K562 (cell line): ENCODE results near the gene TBL1X. TPM values are rescaled to one million over a fixed set of nuclear protein-coding genes. Genes with fewer than 3 reads are reported as not detected.

ENCODE experiments used
- ATAC-seq: fragments of 200-7000 bp; cut with Tn5 transposase; 3 replicates; pipeline ENCODE4 v1.9.1; 2020; ENCODE audit warnings: moderate library complexity
- BruUV-seq: library from RNA; stranded (reverse); fragments of 400-500 nt; replicated peaks from 2 replicates; lab custom pipeline; 2021; lab: Mats Ljungman, UMichigan
- CTCF ChIA-PET: fragments of 300-600 bp; formaldehyde crosslinking; extraction: SDS; loops from one replicate; lab custom pipeline; 2021; ENCODE audit warnings: low intra/inter-chr PET ratio; lab: Yijun Ruan, JAX
- POLR2A ChIA-PET: fragments of 300-600, 350-650 bp; sonication (Branson Sonifier 250); formaldehyde crosslinking; extraction: SDS; loops from one replicate; lab custom pipeline; 2021; ENCODE audit warnings: antibody characterized with exemption, inconsistent platforms; lab: Yijun Ruan, JAX
- DNase-seq, 4 experiments: peaks; one replicate each; pipeline versions ENCODE4 v3.0.0 to v3.0.0-alpha.2; 2011 to 2018; ENCODE audit warnings: low spot score in 3 of 4, mixed read lengths in 3 of 4; ENCODE audit errors: extremely low read depth in 1 of 4
- FAIRE-seq: peaks from 2 replicates; lab custom pipeline; 2011; peaks lifted over from hg19 to GRCh38; lab: Jason Lieb, UNC
- H2AFZ ChIP-seq: 2 replicates; pipeline ENCODE4 v1.6.0; 2011; ENCODE audit warnings: low read depth, low read length, control low read depth, inconsistent platforms
- H3K27ac ChIP-seq: fragments of 200-600 bp; 3 replicates; pipeline ENCODE4 v1.8.0; 2011; ENCODE audit warnings: low read depth, mild to moderate bottlenecking, control low read depth, inconsistent platforms, low read length, moderate library complexity, mixed read lengths; ENCODE audit errors: extremely low read depth
- H3K27me3 ChIP-seq, 2 experiments: fragments of 300-600 bp in 1 of 2; 2 replicates in 1 of 2; 3 replicates in 1 of 2; pipeline versions ENCODE4 v1.6.0 to v1.8.0; 2011; ENCODE audit warnings: inconsistent platforms in 2 of 2, low read length in 2 of 2, mild to moderate bottlenecking in 1 of 2, mixed read lengths in 1 of 2, moderate library complexity in 1 of 2; ENCODE audit not compliant: control insufficient read depth in 2 of 2, insufficient read depth in 2 of 2
- H3K36me3 ChIP-seq: fragments of 300-600 bp; 3 replicates; pipeline ENCODE4 v1.8.0; 2011; ENCODE audit warnings: mild to moderate bottlenecking, low read length, inconsistent platforms; ENCODE audit not compliant: control insufficient read depth, insufficient read depth
- H3K4me1 ChIP-seq, 2 experiments: fragments of 200-600 bp in 1 of 2; replicated peaks in 1 of 2; 2 replicates in 1 of 2; 3 replicates in 1 of 2; pipeline versions ENCODE4 v1.5.1 to v1.8.0; 2011; ENCODE audit warnings: inconsistent platforms in 2 of 2, low read length in 2 of 2, mild to moderate bottlenecking in 1 of 2, mixed read lengths in 1 of 2, moderate library complexity in 1 of 2; ENCODE audit not compliant: control insufficient read depth in 2 of 2, insufficient read depth in 2 of 2
- H3K4me2 ChIP-seq: 2 replicates; pipeline ENCODE4 v1.6.1; 2011; ENCODE audit warnings: low read length, control low read depth, inconsistent platforms, mixed read lengths; ENCODE audit not compliant: insufficient read depth
- H3K4me3 ChIP-seq: fragments of 200-600 bp; sonication (generic), shearing (Covaris generic); 2 replicates; pipeline ENCODE4 v1.5.1; 2016; ENCODE audit warnings: control low read depth, inconsistent platforms
- H3K79me2 ChIP-seq: fragments of 200-600 bp; 3 replicates; pipeline ENCODE4 v1.8.0; 2011; ENCODE audit warnings: low read length, inconsistent platforms; ENCODE audit not compliant: control insufficient read depth, insufficient read depth
- H3K9ac ChIP-seq, 2 experiments: 2 replicates each; pipeline versions ENCODE4 v1.6.0 to v1.6.1; 2011; ENCODE audit warnings: low read depth in 2 of 2, low read length in 2 of 2, control low read depth in 1 of 2, inconsistent platforms in 1 of 2, mild to moderate bottlenecking in 1 of 2, mixed read lengths in 1 of 2; ENCODE audit not compliant: insufficient read depth in 1 of 2
- H3K9me1 ChIP-seq: one replicate; pipeline ENCODE4 v1.6.0; 2011; ENCODE audit warnings: inconsistent platforms, mild to moderate bottlenecking, low read length, moderate library complexity; ENCODE audit not compliant: control insufficient read depth, insufficient read depth
- H3K9me3 ChIP-seq: replicated peaks from 2 replicates; pipeline ENCODE4 v1.5.1; 2011; ENCODE audit warnings: low read depth, low read length, inconsistent platforms; ENCODE audit not compliant: control insufficient read depth, insufficient read depth
- H4K20me1 ChIP-seq: replicated peaks from 2 replicates; pipeline ENCODE4 v1.6.1; 2011; ENCODE audit warnings: low read length, inconsistent platforms, mixed read lengths; ENCODE audit not compliant: control insufficient read depth, insufficient read depth
- ARNT ChIP-seq, 2 experiments: fragments of 450-650 bp; IDR thresholded peaks; 2 replicates each; pipeline ENCODE4 v1.6.1; 2016; ENCODE audit warnings: mild to moderate bottlenecking in 1 of 2
- ATF7 ChIP-seq: fragments of 450-650 bp; IDR thresholded peaks from 2 replicates; pipeline ENCODE4 v1.7.1; 2014; ENCODE audit warnings: mild to moderate bottlenecking, moderate library complexity
- ELF1 ChIP-seq: fragments of 200-800 bp; sonication (Bioruptor generic); IDR thresholded peaks from 2 replicates; pipeline ENCODE4 v1.6.1; 2016; ENCODE audit warnings: missing genetic modification characterization, missing compliant biosample characterization
- NFATC3 ChIP-seq: fragments of 450-650 bp; IDR thresholded peaks from 2 replicates; pipeline ENCODE4 v1.6.1; 2017; ENCODE audit warnings: mild to moderate bottlenecking
- PCBP1 ChIP-seq: fragments of 200-400 bp; formaldehyde crosslinking; IDR thresholded peaks from 2 replicates; pipeline ENCODE4 v1.6.1; 2018; ENCODE audit warnings: mild to moderate bottlenecking, low read depth, low read length; ENCODE audit not compliant: poor library complexity, severe bottlenecking
- RBFOX2 ChIP-seq: fragments of 200-400 bp; formaldehyde crosslinking; IDR thresholded peaks from 2 replicates; pipeline ENCODE4 v1.6.1; 2017; ENCODE audit warnings: low read depth, mild to moderate bottlenecking, low read length, moderate library complexity
- SREBF2 ChIP-seq: sonication (generic); formaldehyde crosslinking; IDR thresholded peaks from 2 replicates; pipeline ENCODE4 v1.4.0; 2020; ENCODE audit warnings: mild to moderate bottlenecking, missing genetic modification reagents
- ZNF717 ChIP-seq: fragments of 250-450 bp; sonication (Bioruptor Pico); IDR thresholded peaks from 2 replicates; pipeline ENCODE4 v1.5.0; 2021
- WGBS: fragments of 100-300 bp; shearing (Covaris generic); methylation state at CpG from one replicate; pipeline ENCODE4 v1.1.6; 2016; ENCODE audit warnings: low coverage, mixed read lengths; ENCODE audit not compliant: insufficient coverage; ENCODE audit errors: missing lambda C conversion rate; 5-methylcytosine and 5-hydroxymethylcytosine counted together
- in situ Hi-C: fragments of 300-500 bp; cut with MboI; formaldehyde crosslinking; loops from 4 replicates; pipeline ENCODE4 v1.15.0; 2018; ENCODE audit warnings: inconsistent platforms, mixed read lengths
- intact Hi-C: fragments of 100-400 bp; cut with micrococcal nuclease; formaldehyde crosslinking; loops from 2 replicates; pipeline ENCODE4 v1.14.2; 2022
- polyA plus RNA-seq, 8 experiments: library from polyadenylated mRNA; depleted of rRNA in 4 of 8; stranded (reverse) in 5 of 8; unstranded in 3 of 8; fragments of >200 nt; fragmentation: Nextera tagmentation in 2 of 8; fragmentation: Illumina TruSeq in 1 of 8; extraction: Ambion mirVana in 2 of 8; extraction: Trizol in 1 of 8; gene quantifications; 2 replicates each; pipeline versions ENCODE4 v1.2.1 to v1.2.3, GENCODE V29; 2011 to 2014; ENCODE audit warnings: inconsistent platforms in 1 of 8, missing spikeins in 1 of 8
- total RNA-seq, 7 experiments: library from RNA; depleted of rRNA in 6 of 7; stranded (reverse); fragments of >200 nt in 6 of 7; fragmentation: Illumina TruSeq in 2 of 7; extraction: Trizol in 2 of 7; gene quantifications; 2 replicates each; pipeline versions ENCODE4 v1.2.1 to v1.2.3, GENCODE V29; 2011 to 2021; ENCODE audit warnings: low replicate concordance in 1 of 7
- TF ChIP-seq, protein P1 (sequence below): fragments of 250-450 bp; sonication (Bioruptor Pico); IDR thresholded peaks from 2 replicates; pipeline ENCODE4 v1.5.0; 2021; ENCODE audit warnings: mild to moderate bottlenecking, borderline replicate concordance
- TF ChIP-seq, protein P2 (sequence below): fragments of 250-450 bp; sonication (Bioruptor Pico); IDR thresholded peaks from 2 replicates; pipeline ENCODE4 v1.8.0; 2021; ENCODE audit warnings: mild to moderate bottlenecking, moderate library complexity
- TF ChIP-seq, protein P3 (sequence below): fragments of 450-650 bp; IDR thresholded peaks from 2 replicates; pipeline ENCODE4 v1.6.1; 2018; ENCODE audit not compliant: partially characterized antibody
- TF ChIP-seq, protein P4 (sequence below): fragments of 250-450 bp; sonication (Bioruptor Pico); IDR thresholded peaks from 2 replicates; pipeline ENCODE4 v1.5.0; 2021; ENCODE audit warnings: mild to moderate bottlenecking, moderate library complexity

The TBL1X gene
- total and polyA plus RNA-seq, 9 of the 15 experiments (the other 6 are each of a cell fraction or from before 2014, with no cell fraction given) = 6.0 to 49.6 (median 19.7) TPM

DNA sequence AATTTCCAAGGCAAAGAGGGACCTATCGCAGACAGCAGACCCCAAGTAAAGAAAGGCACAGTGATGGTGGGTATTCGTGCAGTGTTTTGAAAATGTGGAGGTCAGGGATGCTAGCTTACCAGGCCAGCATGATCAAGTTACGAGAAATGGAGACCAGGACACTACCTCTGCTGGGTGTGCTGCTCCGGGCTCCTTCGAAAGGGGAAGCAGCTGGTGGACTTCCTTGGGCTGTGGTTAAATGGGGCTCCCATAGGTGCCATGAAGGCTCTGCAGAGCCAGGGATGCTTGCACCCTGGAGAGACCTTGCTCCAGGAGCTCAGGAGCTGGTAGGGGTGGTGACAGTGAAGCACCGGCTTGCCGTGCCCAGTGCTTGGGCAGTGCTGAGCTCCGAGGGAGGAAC, 68.8 kb downstream of the TBL1X start:
- FAIRE-seq (no peak), DNase-seq (no peak), ATAC-seq (no peak)
- no peaks in the 10 kb centered on the region for H3K27me3 ChIP-seq
- peak overlapping the region in 1 of 2 experiments; percentile 53; a peak in 1 of 4 replicates for H3K9ac ChIP-seq
- H4K20me1 ChIP-seq = peaks cover 33% of the 10 kb centered on the region
- H2AFZ ChIP-seq = no peak overlapping the region
- intact Hi-C loops = no loop called here
- no peaks in the 10 kb centered on the region for H3K9me3 ChIP-seq
- H3K4me2 ChIP-seq = no peak overlapping the region
- H3K79me2 ChIP-seq = peaks cover 67% of the 10 kb centered on the region
- peaks cover 10% of the 10 kb centered on the region; the same call in 2 of the 3 replicates for H3K36me3 ChIP-seq
- POLR2A ChIA-PET = no interaction called here
- no peak overlapping the region for H3K27ac ChIP-seq
- no TSS peak for BruUV-seq
- WGBS = 89% methylated on average over 4 of the region's 8 CpGs
- in situ Hi-C loops = no loop called here
- no peak overlapping the region for H3K4me3 ChIP-seq
- H3K4me1 ChIP-seq = peaks cover 11 to 17% of the 10 kb centered on the region in 2 experiments; a peak in 4 of 5 replicates
- CTCF ChIA-PET = no interaction called here
- no peaks in the 10 kb centered on the region for H3K9me1 ChIP-seq
- TF ChIP-seq, protein P1, sequence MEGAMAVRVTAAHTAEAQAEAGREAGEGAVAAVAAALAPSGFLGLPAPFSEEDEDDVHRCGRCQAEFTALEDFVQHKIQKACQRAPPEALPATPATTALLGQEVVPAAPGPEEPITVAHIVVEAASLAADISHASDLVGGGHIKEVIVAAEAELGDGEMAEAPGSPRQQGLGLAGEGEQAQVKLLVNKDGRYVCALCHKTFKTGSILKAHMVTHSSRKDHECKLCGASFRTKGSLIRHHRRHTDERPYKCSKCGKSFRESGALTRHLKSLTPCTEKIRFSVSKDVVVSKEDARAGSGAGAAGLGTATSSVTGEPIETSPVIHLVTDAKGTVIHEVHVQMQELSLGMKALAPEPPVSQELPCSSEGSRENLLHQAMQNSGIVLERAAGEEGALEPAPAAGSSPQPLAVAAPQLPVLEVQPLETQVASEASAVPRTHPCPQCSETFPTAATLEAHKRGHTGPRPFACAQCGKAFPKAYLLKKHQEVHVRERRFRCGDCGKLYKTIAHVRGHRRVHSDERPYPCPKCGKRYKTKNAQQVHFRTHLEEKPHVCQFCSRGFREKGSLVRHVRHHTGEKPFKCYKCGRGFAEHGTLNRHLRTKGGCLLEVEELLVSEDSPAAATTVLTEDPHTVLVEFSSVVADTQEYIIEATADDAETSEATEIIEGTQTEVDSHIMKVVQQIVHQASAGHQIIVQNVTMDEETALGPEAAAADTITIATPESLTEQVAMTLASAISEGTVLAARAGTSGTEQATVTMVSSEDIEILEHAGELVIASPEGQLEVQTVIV (CRISPR knock-in tag) = no peak
- TF ChIP-seq, protein P2, sequence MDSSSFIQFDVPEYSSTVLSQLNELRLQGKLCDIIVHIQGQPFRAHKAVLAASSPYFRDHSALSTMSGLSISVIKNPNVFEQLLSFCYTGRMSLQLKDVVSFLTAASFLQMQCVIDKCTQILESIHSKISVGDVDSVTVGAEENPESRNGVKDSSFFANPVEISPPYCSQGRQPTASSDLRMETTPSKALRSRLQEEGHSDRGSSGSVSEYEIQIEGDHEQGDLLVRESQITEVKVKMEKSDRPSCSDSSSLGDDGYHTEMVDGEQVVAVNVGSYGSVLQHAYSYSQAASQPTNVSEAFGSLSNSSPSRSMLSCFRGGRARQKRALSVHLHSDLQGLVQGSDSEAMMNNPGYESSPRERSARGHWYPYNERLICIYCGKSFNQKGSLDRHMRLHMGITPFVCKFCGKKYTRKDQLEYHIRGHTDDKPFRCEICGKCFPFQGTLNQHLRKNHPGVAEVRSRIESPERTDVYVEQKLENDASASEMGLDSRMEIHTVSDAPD (CRISPR knock-in tag) = no peak
- TF ChIP-seq ATF7 (no peak), RBFOX2 (no peak), ZNF717 (no peak), SREBF2 (CRISPR knock-in tag) (no peak), PCBP1 (no peak), ARNT (IDR thresholded peaks at IDR 0.05) (no peak), NFATC3 (no peak), ELF1 (tag) (no peak)
- TF ChIP-seq, protein P3, sequence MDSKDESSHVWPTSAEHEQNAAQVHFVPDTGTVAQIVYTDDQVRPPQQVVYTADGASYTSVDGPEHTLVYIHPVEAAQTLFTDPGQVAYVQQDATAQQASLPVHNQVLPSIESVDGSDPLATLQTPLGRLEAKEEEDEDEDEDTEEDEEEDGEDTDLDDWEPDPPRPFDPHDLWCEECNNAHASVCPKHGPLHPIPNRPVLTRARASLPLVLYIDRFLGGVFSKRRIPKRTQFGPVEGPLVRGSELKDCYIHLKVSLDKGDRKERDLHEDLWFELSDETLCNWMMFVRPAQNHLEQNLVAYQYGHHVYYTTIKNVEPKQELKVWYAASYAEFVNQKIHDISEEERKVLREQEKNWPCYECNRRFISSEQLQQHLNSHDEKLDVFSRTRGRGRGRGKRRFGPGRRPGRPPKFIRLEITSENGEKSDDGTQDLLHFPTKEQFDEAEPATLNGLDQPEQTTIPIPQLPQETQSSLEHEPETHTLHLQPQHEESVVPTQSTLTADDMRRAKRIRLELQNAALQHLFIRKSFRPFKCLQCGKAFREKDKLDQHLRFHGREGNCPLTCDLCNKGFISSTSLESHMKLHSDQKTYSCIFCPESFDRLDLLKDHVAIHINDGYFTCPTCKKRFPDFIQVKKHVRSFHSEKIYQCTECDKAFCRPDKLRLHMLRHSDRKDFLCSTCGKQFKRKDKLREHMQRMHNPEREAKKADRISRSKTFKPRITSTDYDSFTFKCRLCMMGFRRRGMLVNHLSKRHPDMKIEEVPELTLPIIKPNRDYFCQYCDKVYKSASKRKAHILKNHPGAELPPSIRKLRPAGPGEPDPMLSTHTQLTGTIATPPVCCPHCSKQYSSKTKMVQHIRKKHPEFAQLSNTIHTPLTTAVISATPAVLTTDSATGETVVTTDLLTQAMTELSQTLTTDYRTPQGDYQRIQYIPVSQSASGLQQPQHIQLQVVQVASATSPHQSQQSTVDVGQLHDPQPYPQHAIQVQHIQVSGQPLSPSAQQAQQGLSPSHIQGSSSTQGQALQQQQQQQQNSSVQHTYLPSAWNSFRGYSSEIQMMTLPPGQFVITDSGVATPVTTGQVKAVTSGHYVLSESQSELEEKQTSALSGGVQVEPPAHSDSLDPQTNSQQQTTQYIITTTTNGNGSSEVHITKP = no peak
- TF ChIP-seq, protein P4, sequence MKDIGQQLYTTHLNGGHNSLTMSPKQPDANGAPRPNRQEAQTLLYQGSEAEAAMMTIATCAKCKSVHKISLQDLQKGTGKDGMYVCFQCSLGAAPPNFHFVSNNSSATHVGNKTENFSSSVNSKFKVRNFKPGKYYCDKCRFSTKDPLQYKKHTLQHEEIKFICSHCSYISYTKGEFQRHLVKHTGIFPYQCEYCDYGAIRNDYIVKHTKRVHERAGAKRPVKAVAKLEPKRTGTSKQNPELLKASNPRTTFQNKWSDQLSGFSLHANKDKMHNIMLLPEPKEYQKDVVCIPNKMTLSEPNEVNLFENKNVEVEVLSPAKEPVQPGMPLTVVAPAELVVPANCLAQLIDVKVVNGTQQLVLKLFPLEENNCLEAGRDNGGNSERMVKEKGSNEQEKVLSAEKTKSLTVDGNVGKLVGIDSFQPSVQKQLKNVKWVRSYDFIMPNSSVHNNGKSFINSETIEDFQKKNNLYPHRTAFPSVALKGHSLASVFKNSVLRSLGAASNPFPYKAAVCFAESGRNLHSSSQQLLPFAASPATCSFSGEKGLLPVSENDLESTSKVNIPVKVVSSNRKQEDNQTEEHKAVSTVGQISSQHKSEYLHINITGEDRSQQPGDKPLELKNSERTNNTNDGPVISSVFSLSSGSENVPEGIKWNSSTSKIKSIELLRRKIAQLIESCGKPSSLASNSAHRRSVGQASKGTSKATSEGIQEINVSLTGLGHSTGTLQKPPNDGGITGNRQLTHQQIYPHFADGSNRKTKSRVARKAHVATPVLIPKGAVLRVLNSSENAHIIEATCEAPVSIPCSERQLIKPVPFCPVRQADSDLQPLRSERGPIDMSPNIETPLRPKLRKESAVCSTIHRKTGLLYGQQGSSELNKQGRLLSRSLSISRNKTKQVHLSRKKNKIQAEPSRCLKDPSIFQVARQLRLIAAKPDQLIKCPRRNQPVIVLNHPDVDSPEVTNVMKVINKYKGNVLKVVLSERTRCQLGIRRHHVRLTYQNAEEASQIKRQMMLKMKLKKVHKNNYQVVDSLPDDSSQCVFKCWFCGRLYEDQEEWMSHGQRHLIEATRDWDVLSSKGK (CRISPR knock-in tag) = no peak
